ENCODE data around the gene FKBP5.

GRCh38 chr6:35651244-35651643 lies 37.5 kb downstream of the FKBP5 start:
- TF ChIP-seq CTCF (IDR thresholded peaks at IDR 0.05) (no peak), POLR2A (IDR thresholded peaks at IDR 0.05) (no peak)

Measured in ovary (tissue), 3 donors.